Measurements from ENCODE around the gene GRIP2. TPM values are rescaled to one million over a fixed set of nuclear protein-coding genes. Genes with fewer than 3 reads are reported as not detected.

The GRIP2 gene
- total and polyA plus RNA-seq, 9 of the 15 experiments (the other 6 are each of a cell fraction or from before 2014, with no cell fraction given) = 0.01 TPM; not detected in 7

DNA sequence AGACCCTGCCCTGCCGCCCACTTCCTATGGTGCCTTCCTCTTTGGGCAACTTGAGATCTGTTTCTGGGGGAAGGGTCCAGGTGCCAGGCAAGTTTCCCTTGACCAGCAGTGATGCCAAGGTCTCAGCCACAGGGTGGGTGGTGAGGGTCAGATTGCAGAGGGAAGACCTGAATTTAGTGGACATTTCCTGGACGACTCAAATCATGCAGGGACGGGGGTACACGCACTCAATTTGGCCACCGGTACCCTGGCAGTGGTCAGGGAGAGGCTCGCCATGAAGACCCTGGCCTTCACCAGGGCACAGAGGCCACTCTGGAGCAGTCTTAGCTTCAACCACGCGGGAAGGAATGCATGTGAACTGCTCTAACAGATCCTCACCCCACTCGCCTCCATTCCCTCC, 1.5 kb upstream of the GRIP2 start:
- Histone ChIP-seq H3K79me2 (ENCODE audit: control insufficient read depth, insufficient read depth, low read length) (no peaks in the 10 kb centered on the region), H4K20me1 (replicated peaks; ENCODE audit: control insufficient read depth, insufficient read depth, low read length) (no peaks in the 10 kb centered on the region), H3K9ac (ENCODE audit: insufficient read depth in 1 of 2, low read depth in 2 of 2, low read length in 2 of 2) (no peak overlapping the region), H3K9me3 (replicated peaks; ENCODE audit: control insufficient read depth, insufficient read depth, low read depth, low read length) (no peaks in the 10 kb centered on the region), H3K27ac (ENCODE audit: extremely low read depth, low read depth, low read length) (no peak overlapping the region), H2AFZ (ENCODE audit: low read depth, low read length) (no peak overlapping the region), H3K4me1 (replicated peaks in 1 of 2; ENCODE audit: control insufficient read depth in 2 of 2, insufficient read depth in 2 of 2, low read length in 2 of 2) (peaks cover 0 to 19% of the 10 kb centered on the region in 2 experiments; a peak in 2 of 5 replicates), H3K27me3 (ENCODE audit: control insufficient read depth in 2 of 2, insufficient read depth in 2 of 2, low read length in 2 of 2) (peaks cover 4 to 56% of the 10 kb centered on the region in 2 experiments; a peak in 3 of 5 replicates), H3K9me1 (ENCODE audit: control insufficient read depth, insufficient read depth, low read length) (no peaks in the 10 kb centered on the region), H3K4me3 (no peak overlapping the region), H3K36me3 (ENCODE audit: control insufficient read depth, insufficient read depth, low read length) (no peaks in the 10 kb centered on the region), H3K4me2 (ENCODE audit: insufficient read depth, low read length) (no peak overlapping the region)
- DNase-seq (ENCODE audit: extremely low read depth in 1 of 4, low spot score in 3 of 4) (no peak), FAIRE-seq (no peak), ATAC-seq (no peak)
- POLR2A ChIA-PET = interaction anchor here (0.6 kb wide), 1 partner anchor 26 kb away, joined by 3 read pairs; no protein-coding TSS in a partner anchor
- BruUV-seq (replicated peaks) = no TSS peak
- 4% methylated on average over 9 of the region's 9 CpGs for WGBS (ENCODE audit: insufficient coverage, low coverage, missing lambda C conversion rate)
- intact Hi-C loops (cut with micrococcal nuclease) = no loop called here
- in situ Hi-C loops (cut with MboI) = no loop called here
- CTCF ChIA-PET (ENCODE audit: low intra/inter-chr PET ratio) = no interaction called here
- TF ChIP-seq ZNF583 (CRISPR knock-in tag; IDR thresholded peaks at IDR 0.05) (no peak), BDP1 (IDR thresholded peaks at IDR 0.05; ENCODE audit: insufficient read depth, insufficient read length) (no peak), TFAM (CRISPR knock-in tag; conservative IDR thresholded peaks at IDR 0.05) (no peak), ZNF551 (CRISPR knock-in tag; IDR thresholded peaks at IDR 0.05) (no peak), ASH1L (IDR thresholded peaks at IDR 0.05; ENCODE audit: borderline replicate concordance, low read depth, partially characterized antibody) (no peak), ZFP36 (IDR thresholded peaks at IDR 0.05; ENCODE audit: low read depth, low read length, partially characterized antibody) (no peak), KLF1 (tag; IDR thresholded peaks at IDR 0.05) (no peak), SREBF2 (CRISPR knock-in tag; IDR thresholded peaks at IDR 0.05) (no peak), POLR2H (tag; IDR thresholded peaks at IDR 0.05; ENCODE audit: low read depth) (no peak)
- TF ChIP-seq, protein P1, sequence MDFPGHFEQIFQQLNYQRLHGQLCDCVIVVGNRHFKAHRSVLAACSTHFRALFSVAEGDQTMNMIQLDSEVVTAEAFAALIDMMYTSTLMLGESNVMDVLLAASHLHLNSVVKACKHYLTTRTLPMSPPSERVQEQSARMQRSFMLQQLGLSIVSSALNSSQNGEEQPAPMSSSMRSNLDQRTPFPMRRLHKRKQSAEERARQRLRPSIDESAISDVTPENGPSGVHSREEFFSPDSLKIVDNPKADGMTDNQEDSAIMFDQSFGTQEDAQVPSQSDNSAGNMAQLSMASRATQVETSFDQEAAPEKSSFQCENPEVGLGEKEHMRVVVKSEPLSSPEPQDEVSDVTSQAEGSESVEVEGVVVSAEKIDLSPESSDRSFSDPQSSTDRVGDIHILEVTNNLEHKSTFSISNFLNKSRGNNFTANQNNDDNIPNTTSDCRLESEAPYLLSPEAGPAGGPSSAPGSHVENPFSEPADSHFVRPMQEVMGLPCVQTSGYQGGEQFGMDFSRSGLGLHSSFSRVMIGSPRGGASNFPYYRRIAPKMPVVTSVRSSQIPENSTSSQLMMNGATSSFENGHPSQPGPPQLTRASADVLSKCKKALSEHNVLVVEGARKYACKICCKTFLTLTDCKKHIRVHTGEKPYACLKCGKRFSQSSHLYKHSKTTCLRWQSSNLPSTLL (IDR thresholded peaks at IDR 0.05) = no peak
- TF ChIP-seq, protein P2, sequence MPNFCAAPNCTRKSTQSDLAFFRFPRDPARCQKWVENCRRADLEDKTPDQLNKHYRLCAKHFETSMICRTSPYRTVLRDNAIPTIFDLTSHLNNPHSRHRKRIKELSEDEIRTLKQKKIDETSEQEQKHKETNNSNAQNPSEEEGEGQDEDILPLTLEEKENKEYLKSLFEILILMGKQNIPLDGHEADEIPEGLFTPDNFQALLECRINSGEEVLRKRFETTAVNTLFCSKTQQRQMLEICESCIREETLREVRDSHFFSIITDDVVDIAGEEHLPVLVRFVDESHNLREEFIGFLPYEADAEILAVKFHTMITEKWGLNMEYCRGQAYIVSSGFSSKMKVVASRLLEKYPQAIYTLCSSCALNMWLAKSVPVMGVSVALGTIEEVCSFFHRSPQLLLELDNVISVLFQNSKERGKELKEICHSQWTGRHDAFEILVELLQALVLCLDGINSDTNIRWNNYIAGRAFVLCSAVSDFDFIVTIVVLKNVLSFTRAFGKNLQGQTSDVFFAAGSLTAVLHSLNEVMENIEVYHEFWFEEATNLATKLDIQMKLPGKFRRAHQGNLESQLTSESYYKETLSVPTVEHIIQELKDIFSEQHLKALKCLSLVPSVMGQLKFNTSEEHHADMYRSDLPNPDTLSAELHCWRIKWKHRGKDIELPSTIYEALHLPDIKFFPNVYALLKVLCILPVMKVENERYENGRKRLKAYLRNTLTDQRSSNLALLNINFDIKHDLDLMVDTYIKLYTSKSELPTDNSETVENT (CRISPR knock-in tag; IDR thresholded peaks at IDR 0.05) = no peak

Measured in K562 (cell line).